Measurements from ENCODE around the gene AGMO.
"Not testable (repeated sequence)": the region's sequence is repeated elsewhere in the genome, so short reads cannot be mapped to it uniquely, and the experiment has no call there.

AGMO gene

GRCh38 chr7:15524077-15524476 is 37.7 kb downstream of the AGMO start:
- no peak overlapping the region for H3K27ac ChIP-seq
- TF ChIP-seq CTCF (conservative IDR thresholded peaks at IDR 0.05), result no peak

GRCh38 chr7:15517865-15518264 is 44.0 kb downstream of the AGMO start:
- not testable (repeated sequence) for H3K27ac ChIP-seq

- H3K27ac ChIP-seq, result no peak overlapping the region
- TF ChIP-seq CTCF (conservative IDR thresholded peaks at IDR 0.05), result no peak
Observed at GRCh38 chr7:15515252-15515651, 46.6 kb downstream of the AGMO start.

GRCh38 chr7:15508258-15508657 is 53.6 kb downstream of the AGMO start:
- no peak overlapping the region for H3K27ac ChIP-seq
- no peak for TF ChIP-seq CTCF (conservative IDR thresholded peaks at IDR 0.05)

- TF ChIP-seq CTCF (conservative IDR thresholded peaks at IDR 0.05), result no peak
- H3K27ac ChIP-seq, result no peak overlapping the region
Observed at GRCh38 chr7:15507708-15508107, 54.1 kb downstream of the AGMO start.

- no peak for TF ChIP-seq CTCF (conservative IDR thresholded peaks at IDR 0.05)
Observed at GRCh38 chr7:15507171-15507570, 54.6 kb downstream of the AGMO start.

GRCh38 chr7:15505761-15506160 is 56.1 kb downstream of the AGMO start:
- H3K27ac ChIP-seq, result no peak overlapping the region
- TF ChIP-seq CTCF (conservative IDR thresholded peaks at IDR 0.05), result no peak

More at GRCh38 chr7:15507171-15507570, 54.6 kb downstream of the AGMO start:
- H3K27ac ChIP-seq, result no peak overlapping the region

- no peak overlapping the region for H3K27ac ChIP-seq
- no peak for TF ChIP-seq CTCF (conservative IDR thresholded peaks at IDR 0.05)
Observed at GRCh38 chr7:15504351-15504750, 57.5 kb downstream of the AGMO start.

Measured in VCaP (cell line).